Stimulated activated CD4-positive, alpha-beta T cell treated with anti-CD3 and anti-CD28 coated beads, Interleukin-2, amount 100 ng/mL, for 24 hours (primary cell): ENCODE data around the gene ARHGAP4.

Experiments used
- DNase-seq, 2 donors: peaks; one replicate each; pipeline ENCODE4 v3.0.0-alpha.2; 2020

Gene ARHGAP4

DNA sequence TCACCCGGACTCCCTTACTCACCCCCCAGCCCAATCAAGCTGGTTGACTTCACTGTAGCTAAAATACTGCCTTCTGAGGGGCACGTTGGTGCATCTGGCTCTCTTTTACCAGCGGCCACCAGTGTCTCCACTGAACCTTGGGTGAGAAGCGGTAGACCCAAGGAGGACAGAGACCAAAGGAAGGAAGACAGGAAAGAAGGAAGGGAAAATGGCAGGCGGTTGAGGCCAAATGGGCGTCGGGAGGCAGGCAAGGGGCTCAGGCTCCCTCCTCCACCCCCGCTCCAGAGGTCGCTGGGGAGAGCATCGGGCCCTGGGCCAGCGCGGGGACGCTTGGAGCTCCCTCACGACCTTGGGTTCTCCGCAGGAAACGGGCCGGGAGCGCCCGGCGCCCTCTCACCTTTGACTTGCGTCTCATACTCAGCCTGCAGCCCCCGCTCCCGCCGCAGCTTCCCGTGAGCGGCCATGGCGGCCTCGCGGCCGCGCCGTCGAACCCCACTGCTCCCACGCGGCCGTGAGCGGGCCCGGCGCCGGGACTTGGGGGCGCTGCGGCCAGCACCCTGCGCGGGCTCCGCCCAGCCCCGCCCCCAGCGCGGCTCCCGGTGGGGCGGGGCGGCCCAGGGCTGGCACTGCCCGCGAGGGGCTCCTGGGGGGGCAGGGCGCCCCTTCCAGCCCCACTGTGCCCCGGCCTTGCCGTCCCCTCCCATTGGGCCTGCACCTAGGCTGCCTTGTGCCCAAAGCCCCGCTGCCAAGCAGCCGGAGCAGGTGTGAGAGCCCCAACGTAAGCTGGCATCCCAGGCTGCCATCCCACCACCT is at the start of gene ARHGAP4:
Gene ARHGAP4 (minus strand): TSS at position 526 of the 813 bp plus-strand sequence. CDS start 62 bp downstream, at position 464.
- DNase-seq = peak; percentile 44 to 61

DNA sequence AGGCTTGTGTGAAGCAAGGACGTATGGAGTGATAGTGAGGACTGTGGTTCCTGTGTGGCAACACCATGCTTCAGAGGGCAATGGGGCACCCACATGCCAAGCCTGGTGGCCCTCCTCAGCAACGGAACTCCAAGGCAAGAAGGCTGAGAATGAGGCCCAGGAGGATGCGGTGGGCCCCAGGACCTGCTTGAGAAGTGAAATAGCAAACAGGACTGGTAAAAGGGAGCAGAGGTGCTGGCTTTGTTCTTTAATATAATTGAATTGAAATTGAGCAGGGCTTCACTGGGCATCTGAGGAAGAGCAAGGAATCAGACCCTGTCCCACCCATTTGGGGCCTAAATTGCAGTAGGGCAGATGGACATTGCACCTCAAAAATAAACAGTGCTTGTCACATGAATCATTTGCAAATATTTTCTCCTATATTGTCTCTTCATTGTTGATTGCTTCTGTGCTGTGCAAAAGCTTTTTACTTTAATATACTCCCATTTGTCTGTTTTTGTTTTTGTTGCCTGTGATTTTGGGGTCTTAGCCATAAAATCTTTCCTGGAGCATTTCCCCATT is 48.7 kb upstream of the ARHGAP4 start:
- no peak for DNase-seq

DNA sequence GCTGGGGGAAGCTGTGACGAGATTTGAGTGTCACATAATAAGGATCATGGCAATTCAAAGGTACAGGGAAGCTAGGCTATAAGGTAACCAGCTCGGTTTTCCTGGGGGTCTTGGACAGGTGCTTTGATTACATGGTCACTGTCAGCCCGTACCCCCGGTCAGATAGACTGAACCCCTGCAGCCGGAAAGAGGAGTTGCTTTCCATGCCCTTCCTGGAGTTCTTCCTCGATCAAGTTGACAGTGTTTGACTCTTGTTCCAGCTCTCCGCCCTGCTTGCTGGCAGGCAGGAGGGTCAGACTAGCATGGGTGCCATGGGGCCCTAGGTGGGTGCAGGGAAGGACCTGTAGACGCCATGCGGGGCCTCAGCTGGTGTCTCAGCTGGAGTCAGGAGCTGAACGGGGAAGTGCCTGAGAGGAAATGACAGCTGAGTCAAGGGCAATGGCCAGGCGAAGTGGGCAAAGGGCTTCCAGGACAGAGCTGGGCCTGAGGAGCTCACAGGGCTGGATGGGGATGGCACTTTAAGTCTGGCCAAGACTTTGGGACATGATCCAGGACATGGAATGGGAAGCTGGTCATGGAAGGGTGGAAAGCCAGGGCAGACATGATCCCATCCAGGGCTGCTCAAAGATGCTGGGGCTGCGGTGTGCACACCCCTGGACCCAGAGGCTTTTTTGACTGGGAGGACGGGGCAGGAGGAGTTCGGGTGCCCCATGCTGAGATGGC is 48.1 kb upstream of the ARHGAP4 start:
- no peak for DNase-seq

DNA sequence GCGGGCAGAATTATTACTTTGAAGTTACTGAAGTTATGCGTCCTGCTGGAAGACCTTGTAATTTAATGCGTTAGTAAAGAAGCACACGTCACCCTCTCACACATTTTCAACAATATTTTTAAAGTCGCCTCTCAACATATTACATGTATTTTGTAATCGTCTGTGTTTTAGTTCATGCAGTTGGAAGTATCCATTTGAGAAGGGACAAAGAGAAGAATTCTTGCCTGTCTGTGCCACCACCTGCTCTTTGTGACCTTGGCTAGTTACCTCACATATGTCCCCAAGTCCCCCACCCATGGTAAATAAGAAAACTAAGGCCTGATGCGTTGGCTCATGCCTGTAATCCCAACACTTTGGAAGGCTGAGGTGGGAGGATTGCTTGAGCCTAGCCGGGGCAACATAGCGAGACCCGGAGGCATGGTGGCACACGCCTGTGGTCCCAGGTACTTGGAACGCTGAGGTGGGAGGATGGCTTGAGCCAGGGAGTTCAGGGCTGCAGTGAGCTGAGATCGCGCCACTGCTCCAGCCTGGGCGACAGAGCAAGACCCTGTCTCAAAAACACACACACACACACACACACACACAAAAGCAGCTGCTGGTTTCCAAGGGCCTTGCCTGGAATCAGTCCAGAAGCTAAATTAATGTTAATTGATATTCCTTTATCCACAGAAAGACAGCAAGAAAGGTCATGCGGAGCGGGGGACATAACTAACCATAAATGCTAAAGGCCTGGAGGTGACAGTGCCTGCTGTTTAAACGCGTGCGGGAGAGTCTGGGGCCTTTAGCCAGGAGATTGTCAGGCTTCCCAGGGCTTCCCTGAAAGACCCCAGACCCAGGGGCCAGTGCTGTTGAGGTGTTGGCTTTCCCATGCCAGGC is 47.3 kb upstream of the ARHGAP4 start:
- no peak for DNase-seq

DNA sequence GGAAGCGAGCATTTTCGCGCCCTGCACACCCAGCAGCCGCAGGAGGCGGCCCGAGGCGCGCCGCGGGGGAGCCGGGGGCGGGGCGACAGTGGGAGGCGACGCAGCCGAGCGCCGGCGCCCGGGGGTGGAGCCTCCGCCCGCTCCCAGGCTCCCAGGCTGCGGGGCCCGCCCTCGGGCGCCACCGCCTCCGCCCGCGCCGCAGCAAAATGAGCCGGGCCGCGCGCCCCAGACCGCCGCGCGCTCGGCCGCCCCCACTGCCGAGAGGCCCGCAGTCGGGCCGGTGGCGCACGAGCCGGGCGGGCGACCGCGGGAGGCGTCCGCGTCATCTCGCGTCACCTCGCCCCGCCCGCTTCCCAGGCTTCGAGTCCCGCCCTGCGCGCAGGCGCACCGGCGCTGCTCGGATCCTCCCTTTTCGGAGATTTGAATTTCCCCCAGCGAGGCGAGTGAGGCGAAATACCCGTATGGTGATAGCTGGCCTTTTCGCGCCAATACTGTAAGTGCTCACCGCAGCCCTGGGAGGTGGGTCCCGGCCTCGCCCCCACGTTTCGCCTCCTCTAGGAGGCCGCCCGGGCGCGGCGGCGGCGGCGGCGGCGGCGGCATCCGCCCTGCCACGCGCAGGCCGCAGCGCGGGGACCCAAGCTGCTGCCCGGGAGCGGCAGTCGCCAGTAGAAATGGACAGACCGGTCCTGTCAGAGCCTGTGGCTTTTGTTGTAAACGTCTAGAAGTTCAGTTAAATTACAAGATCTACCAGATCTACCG is 46.5 kb upstream of the ARHGAP4 start, which contains the start of gene TMEM187:
Gene TMEM187 (plus strand): TSS at position 387 of the 759 bp plus-strand sequence. CDS start 9,309 bp downstream, outside the sequence.
- peak; percentile 85 to 86 for DNase-seq

DNA sequence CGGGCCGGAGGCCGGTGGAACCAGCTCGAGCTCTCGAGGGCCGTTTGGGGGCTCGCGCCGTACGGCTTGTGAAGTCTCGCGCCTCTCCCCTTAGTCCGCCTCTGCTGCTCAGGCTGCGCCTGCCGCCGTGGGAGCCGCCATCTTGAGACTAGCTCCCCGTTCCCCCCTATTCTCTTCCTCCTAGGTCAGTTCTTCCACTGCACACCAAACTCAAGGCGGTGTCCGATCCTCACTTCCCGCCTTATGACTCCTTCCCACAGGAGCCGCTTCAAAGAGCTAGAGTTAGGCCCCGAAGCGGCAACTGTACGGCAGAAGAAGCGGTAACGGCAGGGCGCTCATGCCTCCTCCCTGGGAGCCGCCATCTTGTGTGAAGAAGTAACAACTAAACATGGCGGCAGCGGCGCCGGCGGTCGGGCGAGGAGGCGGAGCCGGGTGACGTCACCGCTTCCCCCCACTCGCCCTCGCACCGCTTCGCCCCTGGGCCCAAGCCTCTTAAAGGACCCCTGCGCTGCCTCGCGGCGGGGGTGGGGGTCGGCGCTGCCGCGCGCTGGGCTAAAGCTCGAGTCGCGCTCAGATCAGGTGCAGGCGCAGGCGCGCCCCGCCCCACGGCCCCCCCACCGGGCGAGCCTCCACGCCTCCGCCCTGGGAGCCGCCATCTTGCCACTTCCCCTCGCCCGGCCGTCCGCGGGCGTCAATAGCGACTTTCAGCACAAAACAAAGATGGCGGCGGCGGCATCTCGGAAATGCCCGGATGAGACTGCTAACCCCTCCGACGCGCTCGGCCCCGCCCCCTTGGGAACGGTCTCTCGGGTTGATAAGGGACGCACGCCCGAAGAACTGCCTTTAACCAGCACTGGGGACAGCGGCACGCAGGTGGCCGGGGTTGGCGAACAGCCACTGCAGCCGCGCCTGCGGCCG is 45.6 kb upstream of the ARHGAP4 start, which contains the start of gene HCFC1:
Gene HCFC1 (minus strand): TSS at position 369 of the 918 bp plus-strand sequence. CDS start 978 bp downstream, outside the sequence.
- DNase-seq = peak; percentile 86 to 88

DNA sequence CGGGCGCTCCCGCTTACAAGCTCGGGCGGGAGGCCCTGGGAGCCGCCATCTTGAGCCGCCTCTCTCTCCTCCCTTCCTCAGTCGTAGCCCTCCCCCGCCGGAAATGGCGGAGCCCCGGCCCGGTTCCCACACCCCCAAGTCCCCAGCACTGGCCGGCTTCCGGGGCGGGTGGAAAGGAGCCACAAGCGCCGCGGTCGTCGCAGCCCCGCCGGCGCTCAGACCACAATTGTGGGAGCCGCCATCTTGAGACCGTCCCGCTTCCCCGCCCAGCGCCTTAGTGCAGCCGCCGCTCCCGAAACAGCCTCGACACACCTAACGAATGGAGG is 45.0 kb upstream of the ARHGAP4 start:
- DNase-seq = peak; percentile 85 to 86

DNA sequence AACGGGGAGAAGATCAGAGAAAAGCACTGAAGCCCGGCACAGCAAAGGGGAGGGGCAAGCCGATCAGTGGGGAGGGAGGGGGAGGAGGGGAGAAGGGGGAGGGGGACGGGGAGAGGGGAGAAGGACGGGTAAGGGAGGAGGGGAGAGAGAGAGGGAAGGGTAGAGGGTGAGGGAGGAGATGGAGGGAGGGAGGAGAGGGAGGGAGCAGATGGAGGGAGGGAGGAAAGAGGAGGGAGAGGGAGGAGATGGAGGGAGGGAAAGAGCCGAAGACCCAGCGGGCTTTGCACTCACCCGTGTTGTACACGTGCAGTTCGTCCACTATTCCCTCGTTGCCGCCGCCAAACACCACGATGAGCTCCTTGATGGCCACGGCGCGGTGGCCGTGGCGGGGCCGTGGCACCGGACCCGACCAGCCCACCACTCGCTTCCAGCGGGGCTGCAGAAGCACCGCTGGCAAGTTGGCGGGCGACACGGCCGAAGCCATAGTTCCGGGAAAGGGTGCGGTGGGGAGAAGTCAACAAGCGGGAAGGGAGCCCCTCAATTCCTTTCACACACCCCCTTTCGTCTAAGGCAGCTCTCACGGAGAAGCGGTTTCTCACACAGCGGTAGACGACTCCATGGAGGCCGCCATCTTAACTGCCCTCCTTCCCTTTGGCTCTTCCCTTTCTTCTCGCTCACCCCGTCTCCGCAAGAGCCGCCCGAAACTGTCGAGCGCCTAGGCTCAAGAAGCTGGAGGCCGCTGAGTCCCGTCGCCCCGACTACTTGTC is 44.5 kb upstream of the ARHGAP4 start:
- DNase-seq = no peak

DNA sequence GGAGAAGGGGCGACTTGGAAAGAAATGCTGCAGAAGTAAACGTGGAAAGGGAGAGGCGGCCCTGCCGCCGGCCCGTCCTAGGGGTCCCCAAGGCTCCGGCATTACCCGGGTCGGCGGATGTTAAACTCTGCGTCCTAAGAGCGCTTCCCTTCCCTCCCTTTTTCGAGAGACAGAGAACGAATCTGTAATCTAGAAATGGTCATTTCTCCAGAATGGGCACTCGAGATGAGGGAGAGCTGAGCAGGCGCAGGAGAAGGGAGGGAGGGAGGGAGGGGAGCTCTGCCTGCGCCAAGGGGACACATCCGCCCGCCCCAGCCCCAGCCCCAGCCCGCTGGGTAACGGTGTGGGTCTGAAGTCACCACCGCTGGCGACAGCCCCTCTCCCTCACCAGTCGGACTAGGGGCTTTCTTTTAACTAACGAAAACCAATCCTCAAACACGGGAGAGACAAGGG is 43.9 kb upstream of the ARHGAP4 start:
- no peak for DNase-seq

DNA sequence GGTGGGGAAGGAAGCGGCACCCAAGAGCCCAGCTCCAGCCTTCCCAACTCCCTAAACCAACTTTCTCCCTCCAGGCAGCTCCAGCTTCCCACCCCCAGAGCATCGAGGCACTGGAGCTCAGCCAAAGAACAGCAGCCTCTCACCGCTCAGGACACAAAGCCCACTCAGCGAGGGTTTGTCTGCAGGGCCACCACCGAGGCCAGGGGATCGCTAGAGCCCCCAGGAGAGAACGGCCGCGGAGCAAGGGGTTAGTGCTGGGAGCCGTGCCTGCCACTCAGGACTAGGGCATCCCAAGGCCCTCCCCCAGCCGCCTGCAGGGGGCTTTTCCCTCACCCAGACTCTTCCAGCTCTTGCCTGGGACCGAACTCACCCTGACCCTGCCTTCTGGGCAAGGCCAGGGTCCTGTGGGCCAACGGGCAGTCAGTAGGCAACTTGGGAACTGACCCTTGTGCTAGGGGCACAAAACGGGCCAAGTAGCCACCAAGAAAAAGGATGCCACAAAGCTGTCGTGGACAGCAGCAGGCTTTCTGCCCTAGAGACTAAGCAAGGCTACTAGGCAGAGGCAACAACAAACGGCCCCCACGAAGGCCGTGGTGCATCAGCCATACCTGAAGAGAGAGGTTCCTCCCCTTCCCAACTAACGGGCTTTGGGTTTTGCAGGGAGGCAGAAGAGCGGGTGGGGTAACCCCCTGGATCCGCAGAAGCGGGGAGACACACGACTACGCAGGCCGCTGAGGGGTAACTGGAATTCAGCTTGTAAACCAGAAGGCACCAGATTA is 43.2 kb upstream of the ARHGAP4 start:
- DNase-seq = no peak

DNA sequence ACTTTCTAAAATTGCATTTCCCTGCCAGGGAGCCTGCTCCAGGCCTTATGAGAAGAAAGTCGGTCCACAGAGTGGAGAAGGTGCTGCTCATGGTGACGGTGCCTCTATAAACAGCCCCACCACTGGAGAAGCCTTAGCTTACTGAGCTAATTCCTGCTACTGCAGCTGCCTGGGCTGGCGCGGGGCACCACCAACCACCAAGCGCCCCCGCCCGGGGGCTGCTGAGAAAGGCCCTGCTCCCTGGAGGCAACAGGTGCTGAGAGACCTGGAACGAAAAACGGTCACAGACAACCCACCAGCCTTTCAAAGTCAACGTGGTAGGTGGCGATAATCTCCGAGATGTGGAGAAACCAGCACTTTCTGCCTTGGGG is 42.7 kb upstream of the ARHGAP4 start:
- peak in 1 of 2 donors; percentile 49 for DNase-seq

DNA sequence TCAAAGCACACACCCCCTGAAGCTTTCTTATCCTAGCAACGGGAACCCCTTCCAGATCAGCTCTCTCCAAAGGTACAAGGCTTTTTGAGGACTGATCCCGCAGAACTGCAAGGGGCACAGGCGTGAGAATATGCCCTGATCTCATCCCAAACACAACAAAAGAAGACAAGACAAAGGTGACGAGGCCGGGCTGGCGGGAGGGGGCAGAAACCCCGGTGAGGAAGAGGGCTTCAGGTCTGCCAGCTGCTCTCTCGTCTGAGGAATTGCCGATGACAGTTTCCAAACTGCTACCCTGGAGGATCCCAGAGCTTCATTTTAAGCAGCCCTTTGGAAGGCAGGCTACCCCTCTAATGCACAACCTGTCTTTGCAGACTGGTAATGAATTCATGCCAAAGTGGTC is 42.2 kb upstream of the ARHGAP4 start:
- no peak for DNase-seq

DNA sequence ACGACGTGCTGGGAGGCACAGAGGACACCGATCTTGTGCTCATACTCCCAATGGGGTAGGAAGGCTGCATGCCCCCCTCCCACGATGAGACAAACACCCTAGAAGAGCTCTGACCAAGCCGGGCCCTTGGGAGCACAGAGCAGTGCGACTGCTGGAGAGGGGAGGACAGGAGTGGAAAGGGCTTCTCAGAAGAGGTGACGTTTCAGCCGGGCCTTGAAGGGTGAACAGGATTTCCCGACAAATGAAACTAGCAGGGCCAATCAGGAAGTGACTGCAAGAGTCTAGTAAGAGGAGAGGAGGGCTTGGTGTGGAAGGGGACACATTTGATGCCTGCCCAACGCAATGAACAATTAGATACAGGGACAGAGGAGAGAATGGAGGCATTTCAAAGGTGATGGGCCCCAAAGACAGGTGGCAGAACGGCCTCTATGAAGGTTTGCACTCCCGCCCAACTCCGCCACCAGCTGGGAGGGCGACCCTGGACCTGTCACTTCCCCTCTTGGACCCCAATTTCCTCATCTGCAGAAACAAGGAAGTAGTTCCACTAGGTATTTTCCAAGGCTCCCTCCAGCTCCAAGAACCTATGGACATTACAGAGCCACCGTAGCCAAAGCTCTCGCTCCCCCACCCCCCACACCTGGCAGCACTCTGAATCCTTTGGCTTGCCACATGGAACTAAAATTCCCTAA is 41.6 kb upstream of the ARHGAP4 start:
- DNase-seq = no peak

DNA sequence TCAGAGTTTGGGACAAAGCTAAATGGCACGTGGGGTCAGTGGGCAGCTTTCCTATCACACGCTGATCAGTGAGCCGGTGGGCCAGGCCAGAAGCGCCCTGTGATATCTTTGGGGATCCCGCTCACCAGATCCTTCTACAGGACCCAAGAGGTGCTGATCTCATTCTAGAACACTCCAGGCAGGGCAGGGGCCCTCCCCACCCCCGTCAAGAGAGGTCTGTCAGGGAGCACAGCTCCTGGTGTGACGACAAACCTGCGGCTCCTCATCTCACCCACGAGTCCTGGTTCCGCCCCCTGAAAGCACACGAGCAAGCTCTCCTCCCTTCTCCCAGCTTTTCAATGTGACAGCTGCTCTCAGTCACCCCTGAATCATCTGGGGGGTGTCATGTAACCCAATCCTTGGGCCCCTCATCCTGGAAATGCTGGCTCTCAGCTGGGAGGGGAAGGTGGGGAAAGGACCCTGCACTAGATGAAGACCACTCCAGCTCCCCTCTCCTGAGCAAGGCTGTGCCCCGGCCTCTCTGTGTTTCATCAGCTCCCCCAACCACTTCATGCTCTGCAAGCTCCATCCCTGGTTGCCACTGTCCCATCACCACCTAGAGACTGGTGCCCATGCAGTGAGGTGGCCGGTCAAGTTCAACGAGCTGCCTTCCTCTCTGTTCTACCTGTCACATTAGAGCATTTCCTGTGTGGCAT is 40.9 kb upstream of the ARHGAP4 start:
- peak; percentile 48 to 61 for DNase-seq

DNA sequence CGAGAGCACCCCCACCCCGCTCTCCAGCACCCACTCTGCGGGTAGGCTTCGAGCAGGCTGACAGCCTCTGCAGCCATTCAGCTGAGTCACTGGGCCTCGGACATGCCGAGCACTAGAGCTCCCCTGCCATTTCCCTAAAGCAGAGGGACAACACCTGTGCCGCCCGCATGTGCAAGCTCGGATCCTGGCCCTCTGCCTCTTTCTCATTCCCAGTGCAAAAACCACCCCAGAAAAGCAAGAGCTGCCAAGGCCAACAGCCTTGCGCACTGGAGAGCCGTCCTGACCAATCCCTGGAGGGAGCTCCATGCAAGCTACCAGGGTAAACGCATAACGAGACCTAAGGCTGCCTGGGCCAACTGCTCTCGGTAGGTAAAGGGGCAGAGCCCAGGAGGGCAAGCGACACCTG is 40.2 kb upstream of the ARHGAP4 start:
- DNase-seq = no peak

DNA sequence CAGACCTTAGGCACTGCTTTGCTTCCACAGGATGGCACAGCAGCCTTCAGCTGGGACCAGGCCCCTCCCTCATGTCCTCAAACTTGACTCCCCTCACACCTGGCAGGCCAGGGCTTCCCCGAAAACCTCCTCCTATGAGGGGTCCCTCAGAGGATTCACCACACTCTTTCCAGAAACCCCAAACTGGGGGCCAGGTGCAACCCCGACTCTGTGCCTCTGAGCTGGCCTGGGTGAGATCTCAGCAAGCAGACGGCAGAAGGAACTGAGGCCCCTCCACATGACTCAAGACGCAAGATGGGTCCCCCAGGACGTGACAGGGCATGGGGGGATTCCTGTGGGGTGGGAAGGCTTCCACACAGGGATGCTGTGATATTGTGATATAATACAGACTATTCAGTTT is 39.3 kb upstream of the ARHGAP4 start:
- no peak for DNase-seq

DNA sequence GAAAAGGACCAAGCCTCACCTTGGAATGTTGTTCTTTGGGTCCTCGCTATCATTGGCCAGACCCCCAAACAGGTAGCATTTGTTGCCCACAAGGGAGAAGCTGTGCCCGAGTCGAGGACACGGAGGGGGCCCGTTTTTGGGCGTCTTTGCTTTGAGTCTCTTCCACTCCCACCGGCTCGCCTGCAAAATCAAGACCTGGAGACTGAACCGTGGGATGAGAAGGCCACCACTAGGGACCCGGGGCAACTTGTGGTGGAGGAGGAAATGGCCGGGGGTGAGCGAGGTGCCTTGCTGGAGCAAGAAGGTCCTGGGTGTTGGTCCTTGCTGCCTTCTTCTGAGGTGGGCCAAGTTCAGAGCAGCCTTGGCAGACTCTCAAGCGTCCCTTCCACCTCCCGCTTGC is 38.0 kb upstream of the ARHGAP4 start:
- no peak for DNase-seq

DNA sequence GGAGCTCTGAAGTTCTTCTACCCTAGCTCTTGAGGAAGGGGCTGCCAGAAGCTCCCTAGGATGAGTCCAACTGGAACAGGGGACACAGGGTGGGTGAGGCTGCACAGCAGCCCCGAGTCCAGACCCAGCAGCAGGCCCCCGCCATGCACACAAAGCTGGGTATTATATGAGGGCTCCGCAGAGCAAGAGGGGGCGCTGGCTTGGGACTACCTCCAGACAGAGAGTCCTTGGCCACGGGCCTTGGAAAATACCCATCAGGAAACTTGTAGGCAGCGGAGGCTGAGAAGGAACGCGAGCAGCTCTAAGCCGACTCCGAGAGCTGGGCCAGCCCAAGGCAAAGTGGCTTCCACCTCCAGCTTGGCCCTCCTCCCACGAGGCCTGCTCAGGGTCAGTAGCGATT is 37.5 kb upstream of the ARHGAP4 start:
- DNase-seq = no peak
